ENCODE measurements around the gene SSC4D.

The SSC4D gene

GRCh38 chr7:76358011-76358480, 51.5 kb downstream of the SSC4D start:
- no peak overlapping the region for H2AFZ ChIP-seq (ENCODE audit: low read depth, low read length)
- H3K4me3 ChIP-seq (ENCODE audit: low read length) = peak overlapping the region; percentile 94
- H3K4me2 ChIP-seq (ENCODE audit: low read length) = peak overlapping the region; percentile 83
- TF ChIP-seq CTCF (IDR thresholded peaks at IDR 0.05; ENCODE audit: low read depth, low read length) = no peak
- no peak for TF ChIP-seq EZH2phosphoT487 (IDR thresholded peaks at IDR 0.05; ENCODE audit: low read depth)
- H3K27ac ChIP-seq (ENCODE audit: low read length) = peak overlapping the region; percentile 78
- peaks cover 39% of the 10 kb centered on the region for H3K4me1 ChIP-seq (ENCODE audit: low read length)
- H3K79me2 ChIP-seq (ENCODE audit: low read length) = peaks cover 57% of the 10 kb centered on the region
- H3K9ac ChIP-seq (ENCODE audit: low read length) = peak overlapping the region; percentile 94
- H4K20me1 ChIP-seq (ENCODE audit: insufficient read depth, low read length) = peaks cover 50% of the 10 kb centered on the region
- H3K36me3 ChIP-seq (replicated peaks; ENCODE audit: low read depth, low read length) = peaks cover 44% of the 10 kb centered on the region
- 0 out of 2 replicates have a peak, but pooled peaks cover 4% of the 10 kb centered on the region for H3K27me3 ChIP-seq (ENCODE audit: low read depth, low read length)
- H3K9me3 ChIP-seq (ENCODE audit: insufficient read depth, low read length) = 0 out of 2 replicates have a peak, but pooled peaks cover 4% of the 10 kb centered on the region

DNA sequence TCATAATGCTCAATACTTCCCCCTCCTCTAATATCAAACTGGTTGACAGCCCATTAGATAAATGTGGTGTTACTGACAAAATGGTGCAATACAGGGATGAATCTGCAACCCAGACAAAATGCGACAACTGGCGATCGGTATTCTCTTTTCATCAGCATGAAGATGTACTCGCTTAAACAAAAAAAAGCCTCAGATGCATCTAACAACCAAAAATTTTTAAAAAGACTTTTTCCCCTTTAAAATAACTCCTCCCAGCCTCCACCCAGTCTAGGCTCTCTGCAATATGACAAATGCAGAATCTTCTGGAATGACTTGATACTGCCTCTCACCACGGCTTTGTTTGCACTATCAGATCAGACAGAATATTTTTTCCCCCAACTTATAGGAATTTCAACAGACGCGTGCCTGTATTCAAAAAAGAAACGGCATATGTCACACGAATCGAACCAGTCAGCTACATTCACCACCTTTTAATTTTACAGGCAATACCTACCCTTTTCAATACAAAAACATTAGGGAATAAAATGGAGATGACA, 52.0 kb downstream of the SSC4D start:
- Histone ChIP-seq H3K4me3 (ENCODE audit: low read length) (peak overlapping the region; percentile 94), H3K27ac (ENCODE audit: low read length) (peak overlapping the region; percentile 78), H3K9ac (ENCODE audit: low read length) (peak overlapping the region; percentile 94), H3K79me2 (ENCODE audit: low read length) (peaks cover 62% of the 10 kb centered on the region), H4K20me1 (ENCODE audit: insufficient read depth, low read length) (peaks cover 55% of the 10 kb centered on the region), H3K4me1 (ENCODE audit: low read length) (peaks cover 44% of the 10 kb centered on the region), H3K4me2 (ENCODE audit: low read length) (peak overlapping the region; percentile 83), H3K36me3 (replicated peaks; ENCODE audit: low read depth, low read length) (peaks cover 44% of the 10 kb centered on the region), H2AFZ (ENCODE audit: low read depth, low read length) (no peak overlapping the region), H3K9me3 (ENCODE audit: insufficient read depth, low read length) (0 out of 2 replicates have a peak, but pooled peaks cover 4% of the 10 kb centered on the region), H3K27me3 (ENCODE audit: low read depth, low read length) (0 out of 2 replicates have a peak, but pooled peaks cover 3% of the 10 kb centered on the region)
- TF ChIP-seq EZH2phosphoT487 (IDR thresholded peaks at IDR 0.05; ENCODE audit: low read depth) = no peak
- no peak for TF ChIP-seq CTCF (IDR thresholded peaks at IDR 0.05; ENCODE audit: low read depth, low read length)

- Histone ChIP-seq H3K27ac (ENCODE audit: low read length) (no peak overlapping the region), H3K36me3 (replicated peaks; ENCODE audit: low read depth, low read length) (peaks cover 49% of the 10 kb centered on the region), H3K9ac (ENCODE audit: low read length) (peak overlapping the region; percentile 94), H3K4me1 (ENCODE audit: low read length) (peaks cover 51% of the 10 kb centered on the region), H3K4me2 (ENCODE audit: low read length) (peak overlapping the region; percentile 83), H3K4me3 (ENCODE audit: low read length) (peak overlapping the region; percentile 94), H3K79me2 (ENCODE audit: low read length) (peaks cover 70% of the 10 kb centered on the region), H2AFZ (ENCODE audit: low read depth, low read length) (no peak overlapping the region), H3K9me3 (ENCODE audit: insufficient read depth, low read length) (0 out of 2 replicates have a peak, but pooled peaks cover 4% of the 10 kb centered on the region), H3K27me3 (ENCODE audit: low read depth, low read length) (0 out of 2 replicates have a peak, but pooled peaks cover 2% of the 10 kb centered on the region), H4K20me1 (ENCODE audit: insufficient read depth, low read length) (peaks cover 62% of the 10 kb centered on the region)
- TF ChIP-seq CTCF (IDR thresholded peaks at IDR 0.05; ENCODE audit: low read depth, low read length) = no peak
- no peak for TF ChIP-seq EZH2phosphoT487 (IDR thresholded peaks at IDR 0.05; ENCODE audit: low read depth)
These were observed 52.7 kb downstream of the SSC4D start for GRCh38 chr7:76356823-76357222.

DNA sequence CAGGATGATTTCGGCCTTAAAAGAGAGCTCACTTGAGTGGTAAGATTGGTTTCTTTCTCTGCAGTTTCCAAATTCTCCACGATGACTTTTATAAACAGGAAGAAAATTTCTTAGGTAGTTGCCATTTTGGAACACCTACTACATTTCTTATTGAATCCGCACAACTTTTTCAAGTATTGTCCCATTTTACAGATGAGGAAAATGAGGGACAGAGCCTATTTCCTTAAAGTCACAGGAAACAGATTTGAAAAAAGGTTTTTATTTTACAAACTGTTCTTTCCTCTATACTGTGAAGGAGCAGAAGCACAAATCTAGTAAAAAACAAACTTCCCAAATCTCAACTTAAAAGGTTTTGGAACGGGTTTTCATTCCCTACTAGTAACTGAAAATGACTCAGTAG, 53.4 kb downstream of the SSC4D start:
- Histone ChIP-seq H3K79me2 (ENCODE audit: low read length) (peaks cover 77% of the 10 kb centered on the region), H3K27ac (ENCODE audit: low read length) (no peak overlapping the region), H3K4me2 (ENCODE audit: low read length) (no peak overlapping the region), H3K4me3 (ENCODE audit: low read length) (no peak overlapping the region), H3K27me3 (ENCODE audit: low read depth, low read length) (no peaks in the 10 kb centered on the region), H3K9ac (ENCODE audit: low read length) (no peak overlapping the region), H3K4me1 (ENCODE audit: low read length) (peaks cover 54% of the 10 kb centered on the region), H3K36me3 (replicated peaks; ENCODE audit: low read depth, low read length) (peaks cover 55% of the 10 kb centered on the region), H4K20me1 (ENCODE audit: insufficient read depth, low read length) (peaks cover 69% of the 10 kb centered on the region), H3K9me3 (ENCODE audit: insufficient read depth, low read length) (0 out of 2 replicates have a peak, but pooled peaks cover 4% of the 10 kb centered on the region), H2AFZ (ENCODE audit: low read depth, low read length) (no peak overlapping the region)
- no peak for TF ChIP-seq CTCF (IDR thresholded peaks at IDR 0.05; ENCODE audit: low read depth, low read length)
- TF ChIP-seq EZH2phosphoT487 (IDR thresholded peaks at IDR 0.05; ENCODE audit: low read depth) = no peak
